Endodermal cell (in vitro differentiated cells): ENCODE data around the gene HEPN1. TPM values are rescaled to one million over a fixed set of nuclear protein-coding genes. Genes with fewer than 3 reads are reported as not detected.
A peak's percentile ranks its signal among the peaks of the same experiment; 100 is the strongest.

ENCODE experiments used
- DNase-seq: peaks from one replicate; pipeline ENCODE4 v3.0.0-alpha.2; 2017
- H3K27ac ChIP-seq: 2 replicates; pipeline ENCODE4 v1.5.1; 2013; ENCODE audit warnings: mild to moderate bottlenecking, low read depth, low read length, moderate library complexity
- H3K27me3 ChIP-seq: 2 replicates; pipeline ENCODE4 v1.6.1; 2013; ENCODE audit warnings: mild to moderate bottlenecking, low read length, moderate library complexity; ENCODE audit not compliant: insufficient read depth, control insufficient read depth, poor library complexity, severe bottlenecking
- H3K36me3 ChIP-seq: 2 replicates; pipeline ENCODE4 v1.7.0; 2013; ENCODE audit warnings: mild to moderate bottlenecking, low read length, moderate library complexity; ENCODE audit not compliant: control insufficient read depth, insufficient read depth
- H3K4me1 ChIP-seq: one replicate; pipeline ENCODE4 v1.7.0; 2013; ENCODE audit warnings: low read length; ENCODE audit not compliant: control insufficient read depth, insufficient read depth
- H3K4me3 ChIP-seq: 2 replicates; pipeline ENCODE4 v1.5.1; 2013; ENCODE audit warnings: mild to moderate bottlenecking, low read length, moderate library complexity
- H3K9ac ChIP-seq: 2 replicates; pipeline ENCODE4 v1.6.1; 2013; ENCODE audit warnings: mild to moderate bottlenecking, low read length, moderate library complexity; ENCODE audit not compliant: poor library complexity, severe bottlenecking; ENCODE audit errors: extremely low read depth
- H3K9me3 ChIP-seq: 2 replicates; pipeline ENCODE4 v1.6.1; 2013; ENCODE audit warnings: mild to moderate bottlenecking, low read length, moderate library complexity; ENCODE audit not compliant: control insufficient read depth
- H3K27ac Mint-ChIP-seq: 2 replicates; pipeline ENCODE4 v1.8.0; 2020; ENCODE audit warnings: mixed read lengths
- H3K27me3 Mint-ChIP-seq: 2 replicates; pipeline ENCODE4 v1.8.0; 2021; ENCODE audit warnings: mild to moderate bottlenecking, mixed read lengths; ENCODE audit not compliant: insufficient read depth
- H3K36me3 Mint-ChIP-seq: 2 replicates; pipeline ENCODE4 v1.8.0; 2020; ENCODE audit warnings: low read depth, mixed read lengths
- H3K4me1 Mint-ChIP-seq: 2 replicates; pipeline ENCODE4 v1.8.0; 2020; ENCODE audit warnings: mixed read lengths
- H3K4me3 Mint-ChIP-seq: 2 replicates; pipeline ENCODE4 v1.8.0; 2020; ENCODE audit warnings: mild to moderate bottlenecking, moderate library complexity, mixed read lengths
- H3K9me3 Mint-ChIP-seq: 2 replicates; pipeline ENCODE4 v1.8.0; 2020; ENCODE audit warnings: mild to moderate bottlenecking, mixed read lengths
- WGBS, 2 experiments: methylation state at CpG; one replicate each; pipeline versions ENCODE4 v1.1.5 to v1.1.7; 2013; ENCODE audit warnings: missing lambda C conversion rate in 2 of 2, mixed read lengths in 1 of 2; ENCODE audit not compliant: insufficient coverage in 1 of 2, insufficient read length in 1 of 2; 5-methylcytosine and 5-hydroxymethylcytosine counted together
- total RNA-seq, 2 donors: library from RNA; stranded (reverse); fragmentation: NEBNext Ultra II Directional in 1 of 2; extraction: Animal tissue kit (Norgen Biotek cat#: 25700) in 1 of 2; gene quantifications; 2 replicates in 1 of 2; 3 replicates in 1 of 2; pipeline ENCODE4 v1.2.1, GENCODE V29; 2021
- TF ChIP-seq, protein P1 (sequence below): fragments of 200-600 bp; sonication (generic); conservative IDR thresholded peaks from 2 replicates; pipeline ENCODE4 v1.5.0; 2021; ENCODE audit warnings: antibody characterized with exemption, mild to moderate bottlenecking

The HEPN1 gene
- total RNA-seq, 2 donors from 2014 or later: not detected

DNA sequence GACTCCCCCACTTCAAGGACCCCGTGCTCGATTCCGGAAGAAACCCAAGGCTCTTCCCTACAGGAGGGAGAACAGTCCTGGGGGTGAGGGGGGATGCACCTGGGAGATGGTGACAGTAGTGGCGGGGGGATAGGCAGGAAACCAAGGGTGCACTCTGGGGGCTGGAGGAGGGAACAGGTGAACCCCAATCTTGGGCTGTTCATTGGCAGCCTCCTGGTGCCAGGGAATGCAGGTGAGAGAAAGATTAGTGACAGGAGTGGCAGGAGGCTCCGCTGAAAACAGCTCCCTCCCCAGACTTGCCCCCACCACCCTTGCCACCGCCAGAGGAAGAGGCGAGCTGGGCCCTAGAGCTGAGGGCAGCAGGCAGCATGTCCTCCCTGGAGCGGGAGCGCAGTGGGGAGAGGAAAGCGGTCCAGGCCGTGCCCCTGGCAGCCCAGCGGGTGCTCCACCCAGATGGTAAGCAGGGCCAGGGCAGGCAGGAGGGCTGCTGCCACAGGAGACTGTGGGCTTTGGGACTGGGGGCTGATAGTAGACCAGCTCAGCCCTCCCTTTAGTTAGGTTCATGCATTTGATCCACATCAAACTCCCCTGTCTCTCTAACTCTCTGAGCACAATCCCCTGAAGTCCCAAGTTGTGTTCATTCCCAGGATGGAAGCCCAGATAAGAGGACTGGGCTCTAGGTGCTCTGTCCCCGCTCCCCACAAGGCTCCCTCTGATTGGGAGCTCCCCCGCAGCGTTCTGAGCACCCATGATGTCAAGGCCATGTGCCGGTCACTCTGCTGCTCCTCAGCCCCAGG is 39.4 kb upstream of the HEPN1 start:
- no peak overlapping the region for H3K9ac ChIP-seq
- H3K27me3 ChIP-seq: peaks cover 22% of the 10 kb centered on the region
- Mint-ChIP-seq H3K4me1 (peaks cover 12% of the 10 kb centered on the region), H3K4me3 (no peak overlapping the region), H3K27ac (no peak overlapping the region), H3K9me3 (no peaks in the 10 kb centered on the region), H3K27me3 (peaks cover 30% of the 10 kb centered on the region), H3K36me3 (peaks cover 2% of the 10 kb centered on the region)
- H3K36me3 ChIP-seq: no peaks in the 10 kb centered on the region
- no peaks in the 10 kb centered on the region for H3K9me3 ChIP-seq
- WGBS, 2 experiments: 89 to 100% methylated on average over 7 to 16 of the region's 16 CpGs
- TF ChIP-seq, protein P1, sequence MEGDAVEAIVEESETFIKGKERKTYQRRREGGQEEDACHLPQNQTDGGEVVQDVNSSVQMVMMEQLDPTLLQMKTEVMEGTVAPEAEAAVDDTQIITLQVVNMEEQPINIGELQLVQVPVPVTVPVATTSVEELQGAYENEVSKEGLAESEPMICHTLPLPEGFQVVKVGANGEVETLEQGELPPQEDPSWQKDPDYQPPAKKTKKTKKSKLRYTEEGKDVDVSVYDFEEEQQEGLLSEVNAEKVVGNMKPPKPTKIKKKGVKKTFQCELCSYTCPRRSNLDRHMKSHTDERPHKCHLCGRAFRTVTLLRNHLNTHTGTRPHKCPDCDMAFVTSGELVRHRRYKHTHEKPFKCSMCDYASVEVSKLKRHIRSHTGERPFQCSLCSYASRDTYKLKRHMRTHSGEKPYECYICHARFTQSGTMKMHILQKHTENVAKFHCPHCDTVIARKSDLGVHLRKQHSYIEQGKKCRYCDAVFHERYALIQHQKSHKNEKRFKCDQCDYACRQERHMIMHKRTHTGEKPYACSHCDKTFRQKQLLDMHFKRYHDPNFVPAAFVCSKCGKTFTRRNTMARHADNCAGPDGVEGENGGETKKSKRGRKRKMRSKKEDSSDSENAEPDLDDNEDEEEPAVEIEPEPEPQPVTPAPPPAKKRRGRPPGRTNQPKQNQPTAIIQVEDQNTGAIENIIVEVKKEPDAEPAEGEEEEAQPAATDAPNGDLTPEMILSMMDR: no peak
- H3K27ac ChIP-seq: no peak overlapping the region
- H3K4me1 ChIP-seq: no peaks in the 10 kb centered on the region
- H3K4me3 ChIP-seq: no peak overlapping the region
- no peak for DNase-seq

DNA sequence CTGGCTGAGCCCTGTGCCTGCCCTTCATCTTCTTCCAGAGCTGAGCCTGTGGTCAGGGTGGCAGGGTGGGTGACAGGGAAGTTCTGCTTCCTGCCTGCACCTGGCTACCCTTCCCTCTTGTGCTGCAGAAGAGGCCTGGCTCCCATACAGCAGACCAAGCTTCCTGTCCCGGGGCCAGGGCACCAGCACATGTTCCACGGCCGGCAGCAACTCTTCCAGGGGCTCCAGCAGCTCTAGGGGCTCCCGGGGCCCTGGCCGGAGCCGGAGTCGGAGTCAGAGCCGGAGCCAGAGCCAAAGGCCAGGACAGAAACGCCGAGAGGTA is 38.8 kb upstream of the HEPN1 start:
- WGBS, 2 experiments: 80 to 91% methylated on average over 7 to 10 of the region's 10 CpGs
- no peak overlapping the region for H3K4me3 ChIP-seq
- TF ChIP-seq, protein P1: no peak
- peaks cover 2% of the 10 kb centered on the region for H3K36me3 Mint-ChIP-seq
- H3K27me3 Mint-ChIP-seq: peaks cover 24% of the 10 kb centered on the region
- H3K4me1 ChIP-seq: no peaks in the 10 kb centered on the region
- no peak overlapping the region for H3K27ac Mint-ChIP-seq
- H3K9ac ChIP-seq: no peak overlapping the region
- H3K4me3 Mint-ChIP-seq: no peak overlapping the region
- peaks cover 12% of the 10 kb centered on the region for H3K4me1 Mint-ChIP-seq
- no peak overlapping the region for H3K27ac ChIP-seq
- no peaks in the 10 kb centered on the region for H3K9me3 ChIP-seq
- no peaks in the 10 kb centered on the region for H3K9me3 Mint-ChIP-seq
- DNase-seq: peak; percentile 32
- H3K36me3 ChIP-seq: no peaks in the 10 kb centered on the region
- peaks cover 17% of the 10 kb centered on the region for H3K27me3 ChIP-seq

DNA sequence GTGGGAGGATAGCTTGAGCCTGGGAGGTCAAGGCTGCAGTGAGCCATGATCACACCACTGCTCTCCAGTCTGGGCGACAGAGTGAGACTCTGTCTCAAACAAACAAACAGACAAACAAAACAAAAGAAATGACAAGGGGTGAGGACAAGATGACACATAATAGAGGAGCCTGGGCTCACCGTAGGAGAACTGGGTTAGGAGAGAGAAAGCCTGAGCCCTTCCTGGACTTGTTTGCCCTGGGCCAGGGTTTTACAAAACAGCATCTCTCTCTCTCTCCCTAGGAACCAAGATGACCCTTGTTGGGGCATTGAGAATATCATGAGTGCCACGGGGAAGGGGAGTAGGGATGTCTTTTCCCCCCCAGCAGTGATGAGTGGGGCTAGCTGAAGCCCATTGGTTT is 38.1 kb upstream of the HEPN1 start:
- H3K27me3 Mint-ChIP-seq: peaks cover 21% of the 10 kb centered on the region
- no peak overlapping the region for H3K4me3 Mint-ChIP-seq
- no peak overlapping the region for H3K4me3 ChIP-seq
- no peaks in the 10 kb centered on the region for H3K36me3 ChIP-seq
- H3K27me3 ChIP-seq: peaks cover 9% of the 10 kb centered on the region
- TF ChIP-seq, protein P1: no peak
- no peak overlapping the region for H3K27ac ChIP-seq
- no peak overlapping the region for H3K9ac ChIP-seq
- H3K27ac Mint-ChIP-seq: no peak overlapping the region
- peaks cover 2% of the 10 kb centered on the region for H3K36me3 Mint-ChIP-seq
- WGBS, 2 experiments: 86 to 92% methylated on average over 1 to 3 of the region's 3 CpGs
- no peaks in the 10 kb centered on the region for H3K4me1 ChIP-seq
- no peaks in the 10 kb centered on the region for H3K9me3 ChIP-seq
- no peak for DNase-seq
- H3K4me1 Mint-ChIP-seq: peaks cover 12% of the 10 kb centered on the region
- no peaks in the 10 kb centered on the region for H3K9me3 Mint-ChIP-seq
